Hematopoietic multipotent progenitor cell treated with erythropoietin and hydrocortisone succinate and interleukin-3 and kit ligand, for 15 days (in vitro differentiated cells): ENCODE measurements around the gene EVA1C.
"Not testable (repeated sequence)": the region's sequence is repeated elsewhere in the genome, so short reads cannot be mapped to it uniquely, and the experiment has no call there.

Source experiments
- DNase-seq: peaks from one replicate; pipeline ENCODE4 v3.0.0-alpha.2; 2015; ENCODE audit warnings: low spot score

Gene EVA1C

DNA sequence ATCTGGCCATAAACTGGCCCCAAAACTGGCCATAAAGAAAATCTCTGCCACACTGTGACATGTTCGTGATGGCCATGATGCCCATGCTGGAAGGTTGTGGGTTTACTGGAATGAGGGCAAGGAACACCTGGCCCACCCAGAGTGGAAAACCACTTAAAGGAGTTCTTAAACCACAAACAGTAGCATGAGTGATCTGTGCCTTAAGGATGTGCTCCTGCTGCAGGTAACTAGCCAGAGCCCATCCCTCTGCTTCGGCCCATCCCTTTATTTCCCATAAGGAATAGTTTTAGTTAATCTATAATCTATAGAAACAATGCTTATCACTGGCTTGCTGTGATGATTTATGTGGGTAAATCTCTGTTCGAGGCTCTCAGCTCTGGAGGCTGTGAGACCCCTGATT is 50.1 kb downstream of the EVA1C start:
- not testable (repeated sequence) for DNase-seq

DNA sequence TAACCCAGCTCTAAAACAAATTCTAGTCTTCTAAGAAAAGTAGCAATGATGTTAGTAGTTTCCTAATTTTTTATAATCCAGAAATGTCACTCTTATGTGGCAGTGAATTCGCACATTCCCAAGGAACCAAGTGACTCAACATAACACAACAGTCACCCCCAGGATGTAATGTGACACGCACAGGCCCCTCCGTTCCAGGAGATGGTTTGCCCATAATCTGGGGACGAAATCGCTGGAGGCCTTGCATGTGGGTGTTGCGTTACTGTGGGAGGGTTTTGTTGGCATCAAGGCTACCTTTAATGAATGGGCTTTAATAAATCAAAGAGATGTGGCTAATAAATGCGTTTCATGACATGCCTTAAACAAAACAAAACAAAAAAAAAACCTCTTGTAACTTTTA is 50.9 kb downstream of the EVA1C start:
- DNase-seq: no peak

DNA sequence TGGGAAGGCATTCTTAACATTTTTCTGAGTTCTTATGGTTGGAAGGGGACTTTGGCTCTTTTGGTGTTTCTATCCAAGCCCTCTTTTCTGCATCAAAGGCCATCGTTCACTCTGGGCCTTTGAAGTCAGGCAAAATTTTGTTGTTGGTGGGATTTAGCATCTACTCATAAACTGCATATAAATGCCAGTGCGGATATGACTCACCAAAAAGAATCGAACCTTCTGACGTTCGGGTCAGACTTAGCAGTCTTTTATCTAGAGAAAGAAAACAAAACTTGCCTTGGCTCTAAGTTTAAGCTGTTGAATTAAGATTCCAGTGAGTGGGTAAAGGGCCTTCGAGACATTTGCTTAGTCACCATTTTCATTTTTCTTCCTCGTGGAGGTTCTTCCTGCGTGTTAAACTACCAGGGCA is 51.4 kb downstream of the EVA1C start:
- DNase-seq: no peak

DNA sequence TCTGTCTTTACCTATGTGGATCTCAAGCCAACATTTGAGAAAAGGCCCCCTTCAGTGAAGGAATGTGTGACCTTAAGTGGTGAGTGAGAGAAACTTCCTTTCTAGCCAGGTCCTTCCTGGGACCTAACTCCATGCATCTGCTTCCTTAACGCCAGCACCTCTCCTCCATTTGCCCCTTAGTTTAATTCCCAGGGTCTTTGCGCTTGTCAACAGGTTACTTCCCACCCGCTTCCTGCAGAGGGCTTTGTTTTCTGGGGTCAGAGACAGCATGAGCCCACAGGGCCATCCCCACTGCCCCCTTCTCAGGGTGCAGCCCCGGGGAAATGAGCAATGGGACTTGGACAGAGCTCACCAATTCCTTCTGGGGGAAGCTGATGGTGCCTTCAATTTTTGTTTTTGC is 54.8 kb downstream of the EVA1C start:
- DNase-seq: no peak

DNA sequence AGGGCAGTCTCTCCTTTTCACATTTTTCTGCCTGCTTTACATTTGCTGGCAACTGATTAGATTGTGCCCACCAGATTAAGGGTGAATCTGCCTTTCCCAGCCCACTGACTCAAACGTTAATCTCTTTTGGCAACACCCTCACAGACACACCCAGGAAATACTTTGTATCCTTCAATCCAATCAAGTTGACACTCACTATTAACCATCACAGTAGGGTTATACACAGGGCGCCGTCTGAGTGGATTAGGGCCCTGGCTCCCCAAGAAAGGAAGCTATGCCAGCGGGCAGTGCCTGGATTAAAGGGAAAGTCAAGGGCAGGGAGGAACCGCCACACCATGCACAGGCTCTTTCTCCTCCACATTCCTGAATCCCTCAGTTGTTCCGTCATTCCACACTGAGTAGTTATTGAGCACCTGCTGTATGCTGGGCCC is 56.2 kb downstream of the EVA1C start:
- DNase-seq: peak; percentile 66

DNA sequence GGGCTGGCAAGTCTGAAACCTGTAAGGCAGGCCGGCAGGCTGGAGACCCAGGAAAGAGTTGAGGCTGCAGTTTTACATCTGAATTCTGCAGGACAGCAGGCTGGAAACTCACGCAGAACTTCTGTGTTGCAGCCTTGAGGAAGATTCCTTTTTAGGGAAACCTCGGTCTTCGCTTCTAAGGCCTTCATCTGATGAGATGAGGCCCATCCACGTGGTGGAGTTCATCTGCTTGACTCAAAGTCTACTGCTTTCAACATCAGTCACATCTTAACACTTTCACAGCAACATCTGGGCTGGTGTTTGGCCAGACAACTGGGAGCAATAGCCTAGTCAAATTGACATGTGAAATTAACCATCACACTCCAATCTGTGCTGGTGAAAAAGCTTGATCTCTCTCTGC is 57.1 kb downstream of the EVA1C start:
- DNase-seq: no peak

DNA sequence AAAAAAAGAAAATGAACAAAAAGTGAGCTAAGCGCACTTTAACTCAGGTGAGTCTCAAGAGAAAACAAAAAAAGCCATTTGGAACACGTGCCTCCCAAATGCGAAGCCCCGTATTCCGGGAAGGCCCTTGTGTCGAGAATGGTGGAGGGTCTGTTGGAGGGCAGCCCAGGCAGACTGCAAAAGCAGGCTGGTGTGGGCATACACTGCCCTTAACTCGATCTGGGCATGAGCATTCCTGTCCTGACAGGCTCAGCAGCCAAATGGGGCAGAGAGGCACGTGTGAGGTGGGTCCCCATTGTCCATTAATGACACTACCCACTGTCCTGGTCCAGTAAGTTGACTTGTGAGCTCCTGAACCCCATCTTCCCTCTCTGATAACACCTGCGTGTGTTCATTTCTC is 57.7 kb downstream of the EVA1C start:
- no peak for DNase-seq

DNA sequence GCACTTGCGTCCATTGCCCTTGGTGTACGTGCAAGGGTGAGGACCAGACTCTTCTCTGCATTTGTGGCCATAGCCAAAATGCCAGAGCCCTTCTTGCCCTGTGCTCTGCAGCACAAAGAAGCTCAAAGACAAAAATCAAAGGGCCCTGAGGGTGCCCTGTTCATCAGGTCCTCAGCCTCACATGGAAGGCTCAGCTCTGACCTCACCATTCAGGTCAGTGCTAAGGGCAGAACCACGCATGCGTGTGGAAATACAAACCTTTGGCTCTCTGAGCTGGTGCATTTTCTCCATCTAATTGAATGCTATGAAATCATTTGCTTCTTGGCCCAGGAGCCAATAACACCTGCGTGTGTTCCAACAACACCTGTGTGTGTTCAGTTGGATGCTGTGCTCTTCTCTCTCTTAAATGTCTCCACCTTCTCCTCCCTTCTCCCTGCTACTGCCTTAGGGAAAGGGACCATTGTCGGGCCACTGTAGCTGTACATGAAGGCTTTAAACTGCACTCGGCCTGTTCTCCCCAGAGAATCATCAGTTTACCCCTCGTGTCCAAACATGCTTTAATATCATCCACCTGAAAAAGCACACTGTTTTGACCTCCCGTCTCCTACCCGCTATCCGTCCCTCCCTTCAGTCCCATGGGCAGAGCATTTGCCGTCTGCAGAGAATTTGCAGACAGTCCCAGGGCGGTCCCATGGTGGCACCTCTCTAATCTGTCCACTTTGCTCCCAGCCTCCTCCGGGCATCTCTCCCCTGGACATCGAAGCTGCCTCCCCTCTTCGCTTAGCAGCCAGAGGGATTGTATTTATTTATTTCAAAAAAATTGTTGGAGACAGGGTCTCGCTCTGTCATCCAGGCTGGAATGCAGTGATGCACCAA is 60.6 kb downstream of the EVA1C start:
- no peak for DNase-seq

DNA sequence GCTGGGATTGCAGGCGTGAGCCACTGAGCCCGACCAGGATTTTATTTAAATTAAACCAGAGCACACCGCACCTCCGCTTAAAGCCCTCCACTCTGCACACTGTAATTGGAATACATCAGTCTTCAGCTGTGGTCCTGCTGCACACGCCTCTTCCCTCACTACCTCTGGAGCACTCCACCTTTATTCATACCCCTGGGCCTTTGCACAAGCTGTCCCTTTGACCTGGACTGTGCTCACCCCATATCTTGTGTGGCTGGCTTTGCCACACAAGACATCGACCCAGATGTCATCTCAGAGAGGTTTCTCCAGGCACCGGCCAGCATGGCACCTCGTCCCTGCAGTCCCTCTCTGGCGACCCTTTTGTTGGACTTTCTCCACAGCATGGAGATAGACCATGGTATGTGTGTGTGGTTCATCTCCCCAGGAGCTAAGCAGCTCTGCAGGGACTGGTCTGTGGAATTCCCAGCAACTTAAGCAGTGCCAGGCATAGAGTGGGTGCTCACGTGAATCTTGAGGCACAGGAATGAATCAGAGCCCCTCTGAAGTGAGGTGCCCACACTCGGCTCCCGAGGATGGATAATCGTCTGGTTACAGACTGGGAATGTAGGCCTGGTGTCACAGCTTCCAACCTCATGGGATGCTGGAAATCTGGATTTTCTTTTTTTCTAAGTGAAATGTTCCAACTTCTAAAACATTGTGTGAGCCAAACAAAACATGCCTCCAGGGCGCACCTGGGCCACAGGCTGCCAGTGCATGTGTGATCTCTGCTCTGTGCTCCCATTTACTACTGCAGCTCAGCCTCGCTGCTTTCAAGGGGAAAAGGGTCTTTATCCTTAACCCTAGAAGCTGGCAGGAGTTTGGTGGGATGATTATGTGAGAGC is 61.9 kb downstream of the EVA1C start:
- no peak for DNase-seq

DNA sequence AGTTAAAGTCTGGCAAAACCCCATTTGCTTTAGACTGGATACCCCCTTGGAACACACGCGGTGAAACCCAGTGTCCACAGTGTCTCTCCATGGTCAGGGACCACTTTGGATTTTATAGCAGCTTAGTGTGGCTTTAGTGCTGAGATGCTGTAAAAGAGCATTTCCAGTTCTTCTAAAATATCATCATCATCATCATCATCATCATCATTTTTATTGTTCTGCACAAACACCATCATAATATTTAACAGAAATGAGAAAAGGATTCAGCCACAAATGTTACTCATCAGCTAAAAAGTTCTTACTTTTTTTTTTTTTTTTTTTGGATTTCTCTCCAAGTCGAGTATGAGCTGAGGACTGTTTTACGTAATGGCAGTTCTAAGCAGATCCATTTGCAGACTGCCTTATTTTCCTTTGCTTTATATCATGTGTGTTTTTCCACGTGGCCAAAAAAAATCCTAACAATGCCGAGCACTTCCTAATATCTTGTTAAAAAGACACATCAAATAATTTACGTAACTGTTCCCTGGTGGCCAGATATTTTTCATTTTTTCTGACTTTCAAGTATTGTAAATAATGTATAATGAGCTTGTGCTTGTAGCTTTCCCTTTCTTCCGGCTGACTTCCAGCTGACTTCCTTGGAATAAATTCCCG is 62.8 kb downstream of the EVA1C start:
- no peak for DNase-seq

DNA sequence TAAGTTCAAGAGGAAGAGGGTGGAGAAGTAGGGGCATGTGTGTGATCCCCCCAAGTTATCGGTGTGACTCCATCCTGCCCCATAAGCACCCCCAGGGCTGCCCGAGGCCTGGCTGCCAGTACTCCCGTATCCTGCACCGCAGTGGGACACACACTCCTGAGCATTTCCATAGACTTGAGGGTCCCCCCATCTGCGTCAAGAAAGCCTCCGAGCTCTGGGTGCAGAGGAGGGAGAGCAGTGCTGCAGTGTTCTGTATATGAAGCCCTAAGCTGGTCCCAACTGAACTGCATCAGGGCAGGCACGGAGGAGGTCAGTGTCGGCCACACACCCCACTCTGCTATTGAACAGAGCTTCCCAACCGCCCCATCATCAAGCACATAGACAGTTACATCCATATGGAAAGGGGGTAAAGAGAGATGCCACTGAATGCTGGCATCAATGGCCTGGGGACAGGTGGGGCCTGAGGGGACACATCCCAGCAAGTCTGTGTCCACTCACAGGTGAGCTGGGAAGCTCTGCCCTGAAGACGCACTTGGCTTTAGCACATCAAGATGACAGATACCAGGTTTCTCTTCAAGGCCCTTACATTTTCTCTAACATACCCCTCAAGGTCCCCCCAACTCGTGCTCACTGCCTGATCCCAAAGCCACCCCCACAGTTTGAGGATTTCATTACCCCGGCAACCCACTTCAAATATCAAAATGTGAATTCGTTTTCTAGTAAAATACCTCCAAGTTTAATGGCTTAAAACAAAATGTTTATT is 64.3 kb downstream of the EVA1C start:
- no peak for DNase-seq

DNA sequence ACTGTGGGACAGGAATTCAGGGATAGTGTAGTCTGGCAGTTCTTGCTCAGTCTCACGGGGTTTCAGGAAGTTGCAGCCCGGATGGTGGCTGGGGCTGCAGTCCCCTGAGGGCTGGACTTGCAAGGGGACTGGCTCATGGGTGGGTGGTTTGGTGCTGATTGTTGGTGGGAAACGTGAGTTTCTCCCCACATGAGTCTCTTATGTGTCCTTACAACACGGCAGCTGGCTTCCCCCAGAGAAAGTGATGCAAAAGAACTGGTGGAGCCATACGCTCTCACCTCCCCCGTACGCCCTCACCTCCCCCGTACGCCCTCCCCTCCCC is 64.9 kb downstream of the EVA1C start:
- DNase-seq: no peak

DNA sequence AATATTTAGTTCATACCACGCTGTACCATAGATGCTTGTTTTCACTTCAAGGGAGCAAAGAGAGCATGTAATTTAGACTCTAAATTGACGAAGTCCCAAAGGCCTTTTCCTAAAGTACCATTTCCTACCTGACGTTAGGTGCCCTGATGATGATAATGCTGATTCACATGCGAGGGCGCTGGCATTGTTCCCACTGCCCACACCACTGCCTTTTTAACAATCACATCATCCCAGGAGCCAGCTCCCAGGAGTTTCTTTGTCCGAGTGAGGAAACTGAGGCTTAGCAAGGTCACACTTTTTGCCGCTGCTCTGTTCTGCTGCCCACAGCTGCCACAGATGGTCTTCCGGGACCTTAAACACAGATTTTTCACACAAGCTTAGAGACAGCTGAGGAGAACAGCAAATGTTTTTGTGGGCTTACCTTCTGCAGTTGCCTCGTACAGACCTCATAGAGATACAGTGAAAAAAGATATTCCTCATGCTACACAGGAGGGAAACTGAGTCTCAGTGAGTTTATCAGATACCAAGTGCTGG is 69.4 kb downstream of the EVA1C start:
- no peak for DNase-seq

DNA sequence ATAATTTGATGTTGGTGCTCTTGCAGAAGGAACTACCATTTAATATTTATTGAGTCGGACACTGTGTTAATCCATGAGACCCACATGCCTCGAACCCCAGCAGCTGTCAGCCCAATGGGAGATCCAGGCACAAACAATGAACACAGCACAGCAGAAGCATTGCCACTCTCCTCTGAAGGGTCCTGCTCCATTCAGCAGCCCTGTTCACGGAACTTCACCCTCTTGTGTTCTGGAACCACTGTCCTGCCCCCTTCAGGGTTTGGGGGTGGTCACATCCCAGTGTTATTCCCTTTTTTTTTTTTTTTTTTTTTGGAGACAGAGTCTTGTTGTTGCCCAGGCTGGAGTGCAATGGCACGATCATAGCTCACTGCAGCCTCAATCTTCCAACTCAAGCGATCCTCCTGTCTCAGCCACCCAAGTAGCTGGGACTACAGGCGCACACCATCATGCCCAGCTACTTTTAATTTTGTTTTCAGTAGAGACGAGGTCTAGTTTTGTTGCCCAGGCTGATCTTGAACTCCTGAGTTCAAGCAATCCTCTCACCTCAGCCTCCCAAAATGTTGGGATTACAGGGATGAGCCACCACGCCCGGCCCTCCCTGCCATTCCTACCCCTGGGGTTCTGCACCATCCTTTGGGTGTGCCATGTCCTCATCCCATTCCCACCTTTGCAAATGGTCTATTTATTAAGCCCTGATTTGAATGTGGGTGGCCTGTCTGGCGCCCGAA is 70.2 kb downstream of the EVA1C start:
- no peak for DNase-seq

DNA sequence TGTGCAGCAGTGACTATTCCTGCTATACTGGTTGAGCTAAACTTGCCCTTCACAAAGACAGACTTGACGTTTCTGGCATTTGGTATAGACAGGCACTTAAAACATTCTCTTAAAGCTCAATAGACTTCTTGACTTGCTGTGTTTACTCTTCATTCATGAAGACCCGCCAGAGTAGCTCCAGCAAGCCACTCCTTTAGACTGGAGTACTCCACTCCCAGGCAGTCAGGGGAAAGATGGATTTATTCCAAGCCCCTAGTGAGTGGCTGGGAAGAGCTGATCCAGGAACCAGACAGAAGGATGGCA is 70.7 kb downstream of the EVA1C start:
- no peak for DNase-seq

DNA sequence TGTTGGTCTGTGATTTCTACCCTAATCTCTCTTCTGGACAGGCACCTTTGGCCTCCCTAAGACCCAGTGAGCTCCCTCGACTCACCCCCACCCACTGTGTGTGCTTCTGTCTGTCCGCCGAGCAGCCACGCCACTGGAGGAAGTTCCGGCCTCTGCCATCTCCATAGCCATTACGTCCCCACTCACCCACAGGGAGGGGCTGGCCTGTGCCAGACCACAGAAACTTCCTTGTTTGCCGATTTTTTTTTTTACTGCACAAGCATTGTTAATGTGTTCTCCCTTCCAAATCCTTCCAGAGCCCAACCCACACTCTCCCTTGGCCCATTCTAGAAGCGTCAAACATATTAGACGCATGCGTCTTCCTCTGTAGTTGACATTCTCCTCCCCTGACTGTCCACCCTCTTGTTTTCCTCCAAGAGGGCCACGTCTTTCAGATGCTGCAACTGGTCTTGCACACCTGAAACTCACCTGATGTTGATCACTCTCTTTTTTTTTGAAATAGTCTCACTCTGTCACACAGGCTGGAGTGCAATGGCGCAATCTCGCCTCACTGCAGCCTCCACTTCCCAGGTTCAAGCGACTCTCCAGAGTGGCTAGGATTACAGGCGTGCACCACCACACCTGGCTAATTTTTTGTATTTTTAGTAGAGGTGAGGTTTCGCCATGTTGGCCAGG is 72.3 kb downstream of the EVA1C start:
- no peak for DNase-seq

DNA sequence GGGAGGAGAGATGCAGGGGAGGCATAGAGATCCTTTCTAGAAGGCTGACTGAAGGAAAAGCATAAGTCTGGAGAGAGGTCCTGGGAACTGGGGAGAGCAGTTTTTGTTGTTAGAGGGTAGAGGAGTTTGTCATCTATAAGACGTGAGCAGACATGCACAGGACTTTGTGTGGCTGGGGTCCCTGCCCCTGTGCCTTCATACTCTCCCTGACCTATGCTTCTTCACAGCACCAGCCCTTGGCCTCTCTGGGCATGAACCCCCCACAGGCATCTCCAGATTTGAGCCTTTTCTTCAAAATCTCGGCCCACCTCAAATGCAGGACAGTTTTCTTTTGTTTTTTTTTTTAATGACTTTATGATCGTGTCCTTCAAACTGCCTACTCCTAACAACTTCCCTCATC is 79.9 kb downstream of the EVA1C start:
- DNase-seq: no peak

DNA sequence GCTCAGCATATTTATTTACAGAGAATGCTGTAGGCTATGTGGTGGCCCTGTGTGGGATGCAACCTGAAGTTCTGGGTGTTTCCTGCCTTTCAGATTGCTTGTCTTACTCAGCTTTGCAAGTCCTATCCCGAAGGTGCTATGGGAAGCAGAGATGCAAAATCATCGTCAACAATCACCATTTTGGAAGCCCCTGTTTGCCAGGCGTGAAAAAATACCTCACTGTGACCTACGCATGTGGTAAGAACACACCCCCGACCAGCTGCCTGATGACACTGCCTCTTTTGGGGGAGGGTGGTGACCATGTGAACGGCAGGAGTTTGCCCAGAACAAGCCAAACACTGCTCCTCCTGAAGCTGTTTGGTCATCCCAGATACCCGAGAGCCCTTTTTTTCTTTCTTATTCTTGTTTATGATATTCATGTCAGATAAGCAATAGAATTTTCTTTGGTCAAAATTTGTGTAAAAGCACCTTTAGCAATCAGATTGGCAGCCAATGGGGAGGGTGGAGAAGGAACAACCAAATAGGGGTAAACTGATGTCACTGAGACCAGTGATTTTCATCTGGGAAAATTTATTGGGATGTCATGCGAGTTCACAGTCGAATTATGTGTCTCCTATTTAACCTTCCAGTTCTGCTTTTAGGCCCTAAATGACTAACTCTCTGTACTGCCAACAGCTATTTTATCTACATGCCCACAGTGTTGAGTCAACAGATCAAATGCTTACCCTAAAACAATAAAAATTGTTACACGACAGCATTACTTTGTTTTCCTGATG is 82.6 kb downstream of the EVA1C start:
- DNase-seq: no peak

DNA sequence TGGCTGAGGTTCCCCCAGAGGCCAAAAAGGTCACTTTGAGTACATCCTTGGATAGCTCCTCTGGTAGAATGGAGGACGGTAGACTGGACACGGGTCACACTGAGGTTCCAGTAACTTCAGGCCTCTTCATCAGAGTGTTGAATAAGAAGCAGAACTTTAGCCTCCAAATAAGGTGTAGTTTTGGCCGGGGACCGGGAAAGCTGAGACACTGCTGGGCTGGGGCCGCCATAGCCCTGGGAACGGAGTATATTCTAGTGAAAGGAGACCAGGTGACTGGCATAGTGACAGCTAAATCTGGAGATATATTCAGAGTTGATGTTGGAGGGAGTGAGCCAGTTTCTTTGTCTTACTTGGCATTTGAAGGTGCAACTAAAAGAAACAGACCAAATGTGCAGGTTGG is 84.1 kb downstream of the EVA1C start:
- no peak for DNase-seq
